Ishikawa (cell line): ENCODE results near the gene PRRX2.

Experiments used
- CEBPB ChIP-seq: IDR thresholded peaks from 2 replicates; pipeline ENCODE4 v1.6.1; 2012
- CREB1 ChIP-seq: IDR thresholded peaks from 2 replicates; pipeline ENCODE4 v1.6.1; 2012; ENCODE audit warnings: low read depth
- EGR1 ChIP-seq: IDR thresholded peaks from 2 replicates; pipeline ENCODE4 v1.6.1; 2012
- EP300 ChIP-seq: IDR thresholded peaks from 2 replicates; pipeline ENCODE4 v1.6.1; 2012; ENCODE audit warnings: borderline replicate concordance
- FOXM1 ChIP-seq: IDR thresholded peaks from 2 replicates; pipeline ENCODE4 v1.6.1; 2012; ENCODE audit warnings: low read depth, borderline replicate concordance
- NFIC ChIP-seq: IDR thresholded peaks from 2 replicates; pipeline ENCODE4 v1.6.1; 2012
- RAD21 ChIP-seq: IDR thresholded peaks from 2 replicates; pipeline ENCODE4 v1.6.1; 2012; ENCODE audit warnings: low read depth
- REST ChIP-seq: IDR thresholded peaks from 2 replicates; pipeline ENCODE4 v1.6.1; 2012; ENCODE audit warnings: low read depth, mild to moderate bottlenecking
- TAF1 ChIP-seq: IDR thresholded peaks from 2 replicates; pipeline ENCODE4 v1.6.1; 2012; ENCODE audit warnings: low read depth, mild to moderate bottlenecking
- TCF12 ChIP-seq: IDR thresholded peaks from 2 replicates; pipeline ENCODE4 v1.6.1; 2012; ENCODE audit warnings: low read depth
- TEAD4 ChIP-seq: IDR thresholded peaks from 2 replicates; pipeline ENCODE4 v1.6.1; 2012
- USF1 ChIP-seq: IDR thresholded peaks from 2 replicates; pipeline ENCODE4 v1.6.1; 2012
- YY1 ChIP-seq: IDR thresholded peaks from 2 replicates; pipeline ENCODE4 v1.6.1; 2012; ENCODE audit warnings: low read depth
- ZBTB7A ChIP-seq: IDR thresholded peaks from 2 replicates; pipeline ENCODE4 v1.6.1; 2012; ENCODE audit warnings: low read depth
- TF ChIP-seq, protein P1 (sequence below): IDR thresholded peaks from 2 replicates; pipeline ENCODE4 v1.6.1; 2012

Gene PRRX2

DNA sequence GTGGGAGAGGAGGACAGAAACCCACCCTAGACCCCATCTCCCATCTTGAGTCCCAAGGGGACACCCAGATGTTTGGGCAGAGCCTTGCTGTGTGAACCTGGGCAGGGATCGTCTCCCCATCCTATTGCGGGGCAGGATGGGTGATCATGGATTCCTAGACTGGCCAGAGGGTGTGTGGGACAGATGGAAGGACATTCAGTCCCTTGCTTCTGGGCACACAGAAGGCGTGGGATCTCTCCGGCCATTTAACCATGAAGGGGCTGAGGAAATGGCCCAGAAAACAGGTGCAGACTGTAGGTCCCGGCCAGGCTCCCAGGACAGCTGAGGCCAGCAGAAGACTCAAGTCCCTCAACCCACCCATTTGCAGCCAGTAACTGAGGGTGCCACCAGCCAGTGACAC lies 57.5 kb downstream of the PRRX2 start:
- no peak for TF ChIP-seq EP300
- TF ChIP-seq YY1 = no peak
- no peak for TF ChIP-seq ZBTB7A
- no peak for TF ChIP-seq EGR1
- TF ChIP-seq TAF1 = no peak
- no peak for TF ChIP-seq CEBPB
- TF ChIP-seq REST = no peak

DNA sequence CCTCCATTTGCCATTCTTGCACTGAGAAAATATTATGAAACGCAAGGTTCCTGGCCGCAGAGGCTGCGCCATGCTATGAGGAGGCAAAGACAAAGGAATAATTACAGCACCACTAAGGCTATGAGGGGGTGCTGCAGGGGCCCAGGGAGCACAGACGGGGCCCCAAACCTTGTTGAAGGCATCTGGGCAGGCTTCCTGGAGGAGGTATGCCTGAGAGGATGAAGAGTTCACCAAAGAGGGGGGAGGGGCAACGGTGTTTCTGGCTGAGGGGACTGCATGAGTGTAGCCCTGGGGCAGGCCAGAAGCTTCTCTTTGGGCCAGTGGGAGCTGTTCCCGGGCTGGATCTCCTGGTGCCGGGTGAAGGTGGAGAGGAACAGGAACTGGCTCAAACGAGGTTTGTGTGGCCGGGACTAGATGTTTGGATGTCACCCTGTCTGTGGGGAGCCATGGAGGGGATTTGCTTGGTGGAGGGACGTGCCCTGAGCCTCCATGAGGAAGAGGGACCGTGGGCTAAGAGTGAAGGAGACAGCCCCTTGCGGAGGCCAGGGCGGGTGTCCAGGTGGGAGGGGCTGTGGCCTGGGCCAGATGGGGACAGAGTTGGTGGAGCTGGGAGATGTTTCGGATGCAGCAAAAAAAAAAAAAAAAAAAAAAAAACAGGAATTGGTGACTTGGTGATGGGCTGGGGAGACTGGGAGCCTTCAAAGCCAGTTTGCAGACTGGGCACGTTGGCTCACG lies 59.2 kb downstream of the PRRX2 start:
- no peak for TF ChIP-seq TAF1
- no peak for TF ChIP-seq YY1
- no peak for TF ChIP-seq RAD21
- no peak for TF ChIP-seq EP300
- TF ChIP-seq, protein P1, sequence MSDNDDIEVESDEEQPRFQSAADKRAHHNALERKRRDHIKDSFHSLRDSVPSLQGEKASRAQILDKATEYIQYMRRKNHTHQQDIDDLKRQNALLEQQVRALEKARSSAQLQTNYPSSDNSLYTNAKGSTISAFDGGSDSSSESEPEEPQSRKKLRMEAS = no peak
- no peak for TF ChIP-seq FOXM1
- TF ChIP-seq REST = no peak
- TF ChIP-seq ZBTB7A = no peak
- no peak for TF ChIP-seq EGR1
- no peak for TF ChIP-seq USF1
- no peak for TF ChIP-seq NFIC
- no peak for TF ChIP-seq CREB1
- no peak for TF ChIP-seq TCF12
- TF ChIP-seq CEBPB = no peak
- TF ChIP-seq TEAD4 = no peak

DNA sequence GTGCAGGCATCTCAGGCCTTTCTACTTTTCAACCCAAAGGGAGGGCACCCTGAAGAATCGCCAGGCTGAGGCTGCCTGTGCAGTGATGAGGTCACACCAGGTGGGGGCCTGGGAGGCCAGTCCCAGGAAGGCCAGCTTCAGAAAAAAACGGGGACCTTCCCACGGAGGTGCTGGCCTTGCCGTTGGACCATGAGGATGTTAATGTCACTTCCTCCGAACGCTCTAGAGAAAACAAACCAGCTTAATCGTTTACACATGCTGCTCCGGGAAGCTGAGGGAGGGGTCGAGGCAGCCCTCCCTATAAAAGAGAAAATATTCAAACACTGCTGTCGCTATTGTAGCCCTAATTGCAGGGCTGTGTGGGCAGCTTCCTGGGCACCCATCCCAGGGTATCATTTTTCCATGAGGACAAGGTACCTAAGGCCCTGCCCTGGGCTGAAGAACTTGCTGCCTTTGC lies 60.4 kb downstream of the PRRX2 start:
- TF ChIP-seq, protein P1 = no peak

DNA sequence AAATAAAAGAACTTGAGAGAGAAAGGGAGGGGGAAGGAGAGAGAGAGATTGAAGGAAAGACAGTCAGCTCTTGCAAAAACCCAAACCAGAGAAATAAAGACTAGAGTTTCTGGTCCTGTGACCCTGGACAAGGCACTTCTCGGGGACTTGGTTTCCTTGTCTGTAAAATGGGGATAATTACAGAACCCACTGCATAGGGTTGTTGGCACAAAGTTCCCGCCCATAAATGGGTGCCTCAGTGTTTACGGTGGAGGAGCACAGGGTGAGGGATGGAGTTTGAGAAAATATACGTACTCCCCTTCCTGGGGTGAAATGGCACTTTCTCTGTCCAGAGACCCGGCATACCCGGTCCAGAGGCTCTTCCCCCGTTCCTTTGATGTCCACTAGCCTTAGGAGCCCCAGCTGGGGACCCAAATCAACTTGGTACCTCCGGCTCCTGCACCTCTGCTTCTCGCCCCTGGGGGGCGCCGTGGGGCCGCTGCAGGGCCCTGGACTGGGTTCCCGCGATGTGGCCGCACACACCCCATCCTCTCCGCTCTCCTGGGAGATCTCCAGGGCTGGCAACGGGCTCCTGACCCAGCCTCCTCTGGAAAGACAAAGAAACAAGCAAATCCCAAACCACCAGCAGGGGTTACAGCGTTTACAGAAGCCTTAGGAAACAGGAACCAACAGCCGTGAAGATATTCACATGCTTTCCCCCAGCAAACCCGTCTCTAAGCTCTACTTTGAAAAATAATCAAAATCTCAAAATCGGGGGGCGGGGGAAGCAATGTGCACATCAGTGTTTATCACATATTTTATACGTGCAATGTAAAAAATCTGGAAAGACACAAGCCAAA lies 61.1 kb downstream of the PRRX2 start:
- no peak for TF ChIP-seq EP300
- TF ChIP-seq RAD21 = peak; percentile 79

DNA sequence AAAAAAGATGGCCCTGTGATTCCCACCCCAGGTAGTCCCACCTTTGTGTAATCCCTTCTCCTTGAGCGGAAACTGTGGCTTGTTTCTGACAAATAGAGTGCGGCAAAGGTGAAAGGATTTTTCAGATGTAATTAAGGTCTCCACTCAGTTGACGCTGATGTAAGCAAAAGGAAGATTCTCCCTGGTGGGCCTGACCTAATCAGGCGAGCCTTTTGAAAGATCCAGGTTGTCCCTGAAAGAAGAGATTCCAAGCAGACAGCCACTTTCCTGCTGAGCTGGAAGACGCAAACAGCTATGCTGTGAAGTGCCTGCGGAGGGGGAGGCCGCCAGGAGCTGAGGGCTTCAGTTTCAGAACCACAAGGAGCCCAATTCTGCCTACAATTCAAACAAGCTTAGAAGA lies 63.3 kb downstream of the PRRX2 start:
- TF ChIP-seq CEBPB (no peak), ZBTB7A (no peak), USF1 (no peak), RAD21 (no peak), EP300 (no peak), TCF12 (no peak)
- TF ChIP-seq, protein P1 = no peak

GRCh38 chr9:129731477-129732085 lies 66.1 kb downstream of the PRRX2 start:
- TF ChIP-seq CEBPB = no peak
- TF ChIP-seq YY1 = no peak
- TF ChIP-seq REST = no peak
- TF ChIP-seq CREB1 = no peak
- no peak for TF ChIP-seq TAF1
- no peak for TF ChIP-seq NFIC
- no peak for TF ChIP-seq EGR1
- no peak for TF ChIP-seq TEAD4
- TF ChIP-seq, protein P1 = no peak
- no peak for TF ChIP-seq ZBTB7A
- no peak for TF ChIP-seq TCF12
- no peak for TF ChIP-seq USF1
- no peak for TF ChIP-seq FOXM1
- TF ChIP-seq RAD21 = no peak
